Astrocyte of the cerebellum (primary cell): ENCODE data around the gene NFXL1.

Experiments
- DNase-seq: peaks from one replicate; pipeline ENCODE4 v3.0.0-alpha.2; 2011; ENCODE audit warnings: low read depth
- H3K4me3 ChIP-seq: 2 replicates; pipeline ENCODE4 v1.5.1; 2011; ENCODE audit warnings: mild to moderate bottlenecking, low read depth, low read length, moderate library complexity
- in situ Hi-C: cut with HindIII; loops from 2 replicates; pipeline ENCODE4 v1.10.0; 2017; ENCODE audit warnings: low sequenced_read_pairs
- TF ChIP-seq, protein P1 (sequence below): IDR thresholded peaks from 2 replicates; pipeline ENCODE4 v1.5.1; 2012; ENCODE audit warnings: low read length, low read depth, moderate library complexity, mild to moderate bottlenecking; ENCODE audit errors: missing control alignments

NFXL1 gene

DNA sequence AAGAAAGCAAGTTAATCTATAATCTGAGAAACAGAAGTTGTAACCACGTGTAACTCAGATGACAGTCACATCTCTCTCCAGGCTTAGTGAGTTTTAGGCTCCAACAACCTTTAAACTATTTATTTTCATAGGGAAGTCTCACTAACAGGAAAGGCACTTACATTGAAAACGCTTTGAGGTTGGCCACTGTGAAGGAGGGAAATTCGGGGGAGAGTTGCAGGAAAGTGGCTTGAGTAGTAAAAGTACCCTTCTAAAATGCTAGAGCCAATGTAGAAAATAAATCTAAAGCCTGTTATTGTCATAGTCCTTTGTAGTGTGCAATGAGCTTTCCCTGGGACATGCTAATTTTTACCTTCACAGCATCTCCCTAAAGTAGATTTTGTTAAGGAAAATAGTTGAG is 995 bp upstream of the NFXL1 start:
- TF ChIP-seq, protein P1, sequence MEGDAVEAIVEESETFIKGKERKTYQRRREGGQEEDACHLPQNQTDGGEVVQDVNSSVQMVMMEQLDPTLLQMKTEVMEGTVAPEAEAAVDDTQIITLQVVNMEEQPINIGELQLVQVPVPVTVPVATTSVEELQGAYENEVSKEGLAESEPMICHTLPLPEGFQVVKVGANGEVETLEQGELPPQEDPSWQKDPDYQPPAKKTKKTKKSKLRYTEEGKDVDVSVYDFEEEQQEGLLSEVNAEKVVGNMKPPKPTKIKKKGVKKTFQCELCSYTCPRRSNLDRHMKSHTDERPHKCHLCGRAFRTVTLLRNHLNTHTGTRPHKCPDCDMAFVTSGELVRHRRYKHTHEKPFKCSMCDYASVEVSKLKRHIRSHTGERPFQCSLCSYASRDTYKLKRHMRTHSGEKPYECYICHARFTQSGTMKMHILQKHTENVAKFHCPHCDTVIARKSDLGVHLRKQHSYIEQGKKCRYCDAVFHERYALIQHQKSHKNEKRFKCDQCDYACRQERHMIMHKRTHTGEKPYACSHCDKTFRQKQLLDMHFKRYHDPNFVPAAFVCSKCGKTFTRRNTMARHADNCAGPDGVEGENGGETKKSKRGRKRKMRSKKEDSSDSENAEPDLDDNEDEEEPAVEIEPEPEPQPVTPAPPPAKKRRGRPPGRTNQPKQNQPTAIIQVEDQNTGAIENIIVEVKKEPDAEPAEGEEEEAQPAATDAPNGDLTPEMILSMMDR = no peak
- in situ Hi-C loops = no loop called here

DNA sequence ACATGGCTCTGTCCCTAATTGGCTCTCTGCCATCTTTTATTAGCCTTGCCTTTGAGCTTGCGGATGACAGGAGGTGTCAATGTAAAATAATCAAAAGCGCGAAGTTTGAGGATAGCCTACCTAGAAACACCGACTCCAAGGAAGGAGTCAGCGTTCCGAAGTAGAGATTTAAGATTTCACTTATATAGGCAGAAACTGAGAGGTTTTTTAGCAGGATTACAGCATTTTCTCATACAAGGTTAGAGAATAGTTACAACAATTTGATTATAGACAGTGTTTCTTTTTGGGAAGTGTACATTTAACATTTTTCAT is 499 bp upstream of the NFXL1 start:
- TF ChIP-seq, protein P1 = no peak
- peak overlapping the region; percentile 94 for H3K4me3 ChIP-seq
- no peak for DNase-seq
- in situ Hi-C loops = no loop called here

More for the DNA sequence above, 995 bp upstream of the NFXL1 start:
- DNase-seq = no peak
- H3K4me3 ChIP-seq = no peak overlapping the region

DNA sequence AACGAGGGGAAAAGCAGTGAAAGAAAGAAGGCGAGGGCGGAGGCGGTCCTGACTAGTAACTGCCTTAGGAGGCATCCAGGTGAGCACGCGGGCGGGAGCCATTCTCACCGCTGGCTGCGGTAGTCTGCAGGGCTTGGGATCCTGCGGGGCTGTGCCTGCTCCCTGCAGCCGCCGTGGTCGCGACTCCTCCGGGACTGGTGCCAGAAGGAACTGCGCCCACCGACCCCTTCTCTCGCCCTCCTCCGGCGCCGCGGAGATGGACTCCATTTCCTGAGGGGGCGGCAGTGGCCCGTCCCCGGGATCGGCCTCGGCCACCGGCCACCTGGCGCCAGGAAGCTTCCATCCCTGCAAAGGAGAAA is 543 bp downstream of the NFXL1 start:
- TF ChIP-seq, protein P1 = no peak
- in situ Hi-C loops = no loop called here
- no peak for DNase-seq
- peak overlapping the region; percentile 94 for H3K4me3 ChIP-seq

DNA sequence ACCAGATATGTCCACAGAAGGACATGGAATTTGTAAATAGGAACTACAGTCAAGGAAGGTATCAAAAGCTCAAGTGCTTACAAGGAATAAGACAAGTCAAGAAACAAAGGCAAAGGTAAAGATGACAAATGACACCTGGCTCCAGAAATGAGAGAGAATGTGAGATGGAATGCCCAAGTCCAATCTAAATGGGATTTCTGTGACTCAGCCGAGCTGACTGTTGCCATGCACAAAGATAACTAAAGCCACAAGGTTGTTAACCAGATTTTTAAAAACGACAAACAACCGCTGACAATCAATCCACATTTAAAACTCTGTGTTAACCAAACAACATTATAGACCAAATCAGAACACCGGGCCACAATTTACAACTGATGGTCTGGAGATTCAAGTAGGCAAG is 1.1 kb downstream of the NFXL1 start:
- TF ChIP-seq, protein P1 = no peak
- H3K4me3 ChIP-seq = peak overlapping the region; percentile 94
- no peak for DNase-seq
- in situ Hi-C loops = no loop called here

DNA sequence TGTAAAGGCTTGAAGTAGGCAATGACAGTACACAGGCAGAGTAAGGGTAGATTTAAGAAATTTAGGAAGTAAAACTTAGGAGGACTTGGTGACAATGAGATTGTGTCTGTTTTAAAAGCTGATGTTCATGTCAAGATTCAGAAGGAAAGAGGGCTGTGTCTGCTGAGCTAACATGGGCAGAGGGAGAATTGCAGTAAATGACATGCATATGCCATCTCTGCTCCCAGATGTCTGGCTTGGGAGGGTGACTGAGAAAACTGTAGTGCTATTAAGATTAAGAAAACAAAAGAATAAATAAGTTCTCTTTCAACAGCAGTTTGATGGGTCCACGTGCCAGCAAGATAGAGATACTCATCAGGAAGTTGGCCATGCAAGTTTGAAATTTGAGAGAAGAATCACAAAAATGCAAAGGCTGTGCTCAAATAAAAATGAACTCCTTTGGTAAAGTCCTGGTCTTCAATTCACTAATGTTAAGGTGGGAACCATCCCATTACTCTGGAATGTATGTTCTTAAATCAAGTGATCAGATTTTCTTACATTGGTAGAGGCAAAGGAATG is 7.2 kb downstream of the NFXL1 start:
- H3K4me3 ChIP-seq = no peak overlapping the region
- in situ Hi-C loops = no loop called here
- DNase-seq = no peak
- TF ChIP-seq, protein P1 = no peak

DNA sequence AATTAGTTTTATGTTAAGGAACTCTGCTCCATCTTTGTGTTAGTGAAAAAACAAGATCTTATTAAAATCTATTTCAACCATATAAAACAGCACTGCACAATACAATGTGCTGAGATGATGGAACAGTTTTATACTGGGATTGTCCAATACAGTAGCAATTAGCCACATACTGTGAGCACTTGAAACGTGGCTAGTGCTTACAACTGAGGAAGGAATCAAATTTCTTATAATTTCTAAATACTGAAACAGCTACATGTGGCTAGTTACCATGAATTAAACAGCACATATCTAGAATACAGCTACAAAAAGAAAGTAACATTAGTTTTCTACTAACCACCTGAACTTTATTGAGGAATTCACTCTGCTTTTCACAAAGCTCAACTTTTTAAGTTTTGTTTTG is 14.7 kb downstream of the NFXL1 start:
- H3K4me3 ChIP-seq = no peak overlapping the region
- in situ Hi-C loops = no loop called here
- TF ChIP-seq, protein P1 = no peak
- no peak for DNase-seq

DNA sequence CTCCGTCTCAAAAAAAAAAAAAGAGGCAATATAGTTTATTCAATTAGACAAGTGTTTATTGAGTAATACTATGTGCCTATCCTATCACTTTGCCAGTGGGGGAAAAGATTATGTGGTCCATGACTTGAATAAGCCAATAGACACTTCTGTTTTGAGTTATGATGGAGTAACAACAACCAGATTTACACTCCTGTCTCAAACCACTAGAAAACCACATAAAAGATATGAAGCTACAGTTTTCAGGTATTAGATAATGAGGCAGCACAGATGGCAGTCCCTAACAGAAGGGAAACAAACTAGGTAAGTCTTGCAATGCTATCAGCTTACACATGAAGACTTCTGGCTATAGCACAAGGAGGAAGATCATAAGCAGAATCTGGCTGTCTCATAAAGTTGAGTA is 22.5 kb downstream of the NFXL1 start:
- H3K4me3 ChIP-seq = no peak overlapping the region
- TF ChIP-seq, protein P1 = no peak
- DNase-seq = no peak
- in situ Hi-C loops = no loop called here
